ENCODE measurements around the gene NECAB2.

Gene NECAB2

DNA sequence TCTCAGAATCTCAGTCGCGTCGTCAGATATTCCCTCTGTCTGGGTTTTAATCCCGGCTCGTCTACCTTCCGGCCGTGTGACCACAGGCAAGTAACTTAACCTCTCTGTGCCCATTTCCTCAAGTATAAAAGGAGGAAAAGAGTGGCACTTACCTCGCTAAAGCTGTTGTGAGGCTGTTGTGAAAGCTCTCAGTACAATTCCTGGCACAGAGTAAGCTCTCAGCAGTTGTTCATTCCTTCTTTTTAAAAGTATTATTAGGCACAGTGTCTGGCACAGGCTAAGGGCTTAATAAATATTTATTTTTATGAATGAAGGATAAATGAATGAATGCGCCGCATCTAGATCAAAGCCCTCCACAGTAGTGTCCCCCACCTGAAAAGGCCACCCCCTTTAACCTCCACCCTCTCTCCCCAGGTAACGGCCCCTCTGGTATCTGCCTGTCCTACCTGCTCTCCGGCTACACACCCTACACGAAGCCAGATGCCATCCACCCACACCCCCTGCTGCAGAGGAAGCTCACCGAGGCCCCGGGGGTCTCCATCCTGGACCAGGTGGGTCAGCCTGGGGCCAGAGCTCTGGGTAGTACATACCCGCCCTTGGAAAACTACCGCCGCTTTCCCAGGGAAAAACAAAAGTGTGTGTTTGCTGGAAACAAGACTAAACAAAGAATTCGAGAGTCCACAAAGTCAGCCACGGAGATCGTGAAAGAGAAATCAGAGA lies 9.0 kb upstream of the NECAB2 start:
- H3K27me3 ChIP-seq (ENCODE audit: insufficient read depth, poor library complexity, severe bottlenecking): no peaks in the 10 kb centered on the region
- no peak for DNase-seq (ENCODE audit: low read depth in 1 of 2, low spot score in 1 of 2)
- TF ChIP-seq GABPA (IDR thresholded peaks at IDR 0.05; ENCODE audit: low read depth) (no peak), SPI1 (IDR thresholded peaks at IDR 0.05; ENCODE audit: borderline replicate concordance, low read depth) (no peak), POLR2AphosphoS5 (IDR thresholded peaks at IDR 0.05; ENCODE audit: low read depth) (no peak)
- TF ChIP-seq, protein P1, sequence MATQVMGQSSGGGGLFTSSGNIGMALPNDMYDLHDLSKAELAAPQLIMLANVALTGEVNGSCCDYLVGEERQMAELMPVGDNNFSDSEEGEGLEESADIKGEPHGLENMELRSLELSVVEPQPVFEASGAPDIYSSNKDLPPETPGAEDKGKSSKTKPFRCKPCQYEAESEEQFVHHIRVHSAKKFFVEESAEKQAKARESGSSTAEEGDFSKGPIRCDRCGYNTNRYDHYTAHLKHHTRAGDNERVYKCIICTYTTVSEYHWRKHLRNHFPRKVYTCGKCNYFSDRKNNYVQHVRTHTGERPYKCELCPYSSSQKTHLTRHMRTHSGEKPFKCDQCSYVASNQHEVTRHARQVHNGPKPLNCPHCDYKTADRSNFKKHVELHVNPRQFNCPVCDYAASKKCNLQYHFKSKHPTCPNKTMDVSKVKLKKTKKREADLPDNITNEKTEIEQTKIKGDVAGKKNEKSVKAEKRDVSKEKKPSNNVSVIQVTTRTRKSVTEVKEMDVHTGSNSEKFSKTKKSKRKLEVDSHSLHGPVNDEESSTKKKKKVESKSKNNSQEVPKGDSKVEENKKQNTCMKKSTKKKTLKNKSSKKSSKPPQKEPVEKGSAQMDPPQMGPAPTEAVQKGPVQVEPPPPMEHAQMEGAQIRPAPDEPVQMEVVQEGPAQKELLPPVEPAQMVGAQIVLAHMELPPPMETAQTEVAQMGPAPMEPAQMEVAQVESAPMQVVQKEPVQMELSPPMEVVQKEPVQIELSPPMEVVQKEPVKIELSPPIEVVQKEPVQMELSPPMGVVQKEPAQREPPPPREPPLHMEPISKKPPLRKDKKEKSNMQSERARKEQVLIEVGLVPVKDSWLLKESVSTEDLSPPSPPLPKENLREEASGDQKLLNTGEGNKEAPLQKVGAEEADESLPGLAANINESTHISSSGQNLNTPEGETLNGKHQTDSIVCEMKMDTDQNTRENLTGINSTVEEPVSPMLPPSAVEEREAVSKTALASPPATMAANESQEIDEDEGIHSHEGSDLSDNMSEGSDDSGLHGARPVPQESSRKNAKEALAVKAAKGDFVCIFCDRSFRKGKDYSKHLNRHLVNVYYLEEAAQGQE (IDR thresholded peaks at IDR 0.05; ENCODE audit: insufficient replicate concordance, low read depth): no peak
- TF ChIP-seq, protein P2, sequence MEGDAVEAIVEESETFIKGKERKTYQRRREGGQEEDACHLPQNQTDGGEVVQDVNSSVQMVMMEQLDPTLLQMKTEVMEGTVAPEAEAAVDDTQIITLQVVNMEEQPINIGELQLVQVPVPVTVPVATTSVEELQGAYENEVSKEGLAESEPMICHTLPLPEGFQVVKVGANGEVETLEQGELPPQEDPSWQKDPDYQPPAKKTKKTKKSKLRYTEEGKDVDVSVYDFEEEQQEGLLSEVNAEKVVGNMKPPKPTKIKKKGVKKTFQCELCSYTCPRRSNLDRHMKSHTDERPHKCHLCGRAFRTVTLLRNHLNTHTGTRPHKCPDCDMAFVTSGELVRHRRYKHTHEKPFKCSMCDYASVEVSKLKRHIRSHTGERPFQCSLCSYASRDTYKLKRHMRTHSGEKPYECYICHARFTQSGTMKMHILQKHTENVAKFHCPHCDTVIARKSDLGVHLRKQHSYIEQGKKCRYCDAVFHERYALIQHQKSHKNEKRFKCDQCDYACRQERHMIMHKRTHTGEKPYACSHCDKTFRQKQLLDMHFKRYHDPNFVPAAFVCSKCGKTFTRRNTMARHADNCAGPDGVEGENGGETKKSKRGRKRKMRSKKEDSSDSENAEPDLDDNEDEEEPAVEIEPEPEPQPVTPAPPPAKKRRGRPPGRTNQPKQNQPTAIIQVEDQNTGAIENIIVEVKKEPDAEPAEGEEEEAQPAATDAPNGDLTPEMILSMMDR (IDR thresholded peaks at IDR 0.05; ENCODE audit: insufficient read depth, low read length): no peak
- no peak overlapping the region for H3K27ac ChIP-seq (replicated peaks)
- no peak overlapping the region for H3K4me3 ChIP-seq (replicated peaks; ENCODE audit: insufficient read depth, low read length)

DNA sequence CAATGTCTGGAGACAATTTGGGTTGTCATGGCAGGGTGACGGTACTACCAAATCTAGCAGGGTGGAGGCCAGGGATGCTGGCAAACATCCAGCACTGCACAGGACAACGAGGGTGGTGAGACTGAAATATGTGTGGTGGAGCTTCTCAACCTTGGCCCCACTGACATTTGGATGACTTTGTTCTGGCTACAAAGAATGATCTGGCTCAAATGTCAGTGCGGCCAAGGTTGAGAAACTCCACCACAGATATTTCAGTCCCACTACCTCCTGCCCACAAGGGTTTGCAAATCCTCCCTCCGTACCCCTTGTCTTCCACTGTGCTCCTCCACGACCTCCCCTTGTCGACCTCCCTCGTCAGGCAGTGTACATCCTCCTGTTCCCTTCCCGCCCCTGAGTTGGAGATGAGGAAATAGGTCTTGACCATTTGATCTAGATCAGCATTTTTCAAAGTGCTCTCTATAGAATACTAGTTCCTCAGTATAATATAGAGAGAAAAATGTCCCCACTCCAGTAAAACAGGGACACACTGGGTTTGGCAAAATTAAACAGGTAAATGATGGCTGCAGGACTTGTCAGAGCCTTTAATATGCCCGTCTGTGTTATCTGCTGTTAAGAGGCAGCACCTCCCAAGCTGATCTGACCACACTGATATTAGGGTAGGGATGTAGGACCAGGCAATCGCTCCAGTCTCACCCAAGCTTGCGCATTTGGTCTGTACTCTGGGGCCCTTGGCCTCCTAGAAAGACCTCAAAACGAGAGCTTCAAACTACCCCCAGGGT lies 8.2 kb upstream of the NECAB2 start:
- no peak overlapping the region for H3K4me3 ChIP-seq (replicated peaks; ENCODE audit: insufficient read depth, low read length)
- H3K27me3 ChIP-seq (ENCODE audit: insufficient read depth, poor library complexity, severe bottlenecking): no peaks in the 10 kb centered on the region
- no peak for TF ChIP-seq GABPA (IDR thresholded peaks at IDR 0.05; ENCODE audit: low read depth)
- TF ChIP-seq, protein P2 (IDR thresholded peaks at IDR 0.05; ENCODE audit: insufficient read depth, low read length): no peak
- TF ChIP-seq, protein P1 (IDR thresholded peaks at IDR 0.05; ENCODE audit: insufficient replicate concordance, low read depth): no peak
- TF ChIP-seq SPI1 (IDR thresholded peaks at IDR 0.05; ENCODE audit: borderline replicate concordance, low read depth): no peak
- no peak for TF ChIP-seq POLR2AphosphoS5 (IDR thresholded peaks at IDR 0.05; ENCODE audit: low read depth)
- no peak overlapping the region for H3K27ac ChIP-seq (replicated peaks)
- DNase-seq (ENCODE audit: low read depth in 1 of 2, low spot score in 1 of 2): no peak

DNA sequence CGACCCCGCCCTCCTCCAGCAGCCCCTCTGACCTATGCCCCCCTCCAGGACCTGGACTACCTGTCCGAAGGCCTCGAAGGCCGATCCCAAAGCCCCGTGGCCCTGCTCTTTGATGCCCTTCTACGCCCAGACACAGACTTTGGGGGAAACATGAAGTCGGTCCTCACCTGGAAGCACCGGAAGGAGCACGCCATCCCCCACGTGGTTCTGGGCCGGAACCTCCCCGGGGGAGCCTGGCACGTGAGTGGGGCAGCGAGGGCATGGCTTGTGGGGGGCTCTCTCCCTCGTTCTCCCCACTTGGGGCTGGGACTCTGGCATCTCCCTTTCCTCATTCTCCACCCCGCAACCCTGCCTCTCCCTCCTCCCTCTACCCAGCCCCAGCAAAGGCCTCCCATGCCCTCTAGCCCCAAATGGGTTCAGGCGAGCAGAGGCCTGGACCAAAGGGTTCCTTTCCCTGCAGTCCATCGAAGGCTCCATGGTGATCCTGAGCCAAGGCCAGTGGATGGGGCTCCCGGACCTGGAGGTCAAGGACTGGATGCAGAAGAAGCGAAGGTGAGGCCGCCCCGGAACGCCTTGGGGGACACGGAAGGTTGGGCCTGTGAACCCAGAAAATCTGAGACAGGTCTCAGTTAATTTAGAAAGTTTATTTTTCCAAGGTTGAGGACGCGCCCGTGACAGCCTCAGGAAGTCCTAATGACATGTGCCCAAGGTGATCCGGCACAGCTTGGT lies 7.4 kb upstream of the NECAB2 start:
- no peak for DNase-seq (ENCODE audit: low read depth in 1 of 2, low spot score in 1 of 2)
- TF ChIP-seq POLR2AphosphoS5 (IDR thresholded peaks at IDR 0.05; ENCODE audit: low read depth) (no peak), GABPA (IDR thresholded peaks at IDR 0.05; ENCODE audit: low read depth) (no peak), SPI1 (IDR thresholded peaks at IDR 0.05; ENCODE audit: borderline replicate concordance, low read depth) (no peak)
- TF ChIP-seq, protein P2 (IDR thresholded peaks at IDR 0.05; ENCODE audit: insufficient read depth, low read length): no peak
- TF ChIP-seq, protein P1 (IDR thresholded peaks at IDR 0.05; ENCODE audit: insufficient replicate concordance, low read depth): no peak
- H3K27ac ChIP-seq (replicated peaks): no peak overlapping the region
- H3K27me3 ChIP-seq (ENCODE audit: insufficient read depth, poor library complexity, severe bottlenecking): no peaks in the 10 kb centered on the region
- H3K4me3 ChIP-seq (replicated peaks; ENCODE audit: insufficient read depth, low read length): no peak overlapping the region
